Inflammatory macrophage (primary cell): ENCODE data around the gene NRXN3.
"Not testable (repeated sequence)": the region's sequence is repeated elsewhere in the genome, so short reads cannot be mapped to it uniquely, and the experiment has no call there.

ENCODE experiments used
- DNase-seq, 2 donors: peaks; one replicate each; pipeline ENCODE4 v3.0.0-alpha.2; 2020 to 2022

The NRXN3 gene

GRCh38 chr14:78501909-78502308 lies 331.7 kb downstream of the NRXN3 start:
- DNase-seq, result no peak

- DNase-seq, result no peak
These were observed 337.9 kb downstream of the NRXN3 start for GRCh38 chr14:78508023-78508422.

- no peak for DNase-seq
These were observed 339.3 kb downstream of the NRXN3 start for GRCh38 chr14:78509516-78509915.

- no peak for DNase-seq
These were observed 341.8 kb downstream of the NRXN3 start for GRCh38 chr14:78512021-78512420.

GRCh38 chr14:78519863-78520262 lies 349.7 kb downstream of the NRXN3 start:
- peak in 1 of 2 donors; percentile 18 for DNase-seq

- DNase-seq, result no peak
These were observed 354.0 kb downstream of the NRXN3 start for GRCh38 chr14:78524196-78524595.

- no peak for DNase-seq
These were observed 354.6 kb downstream of the NRXN3 start for GRCh38 chr14:78524766-78525165.

GRCh38 chr14:78530078-78530477 lies 359.9 kb downstream of the NRXN3 start:
- peak in 1 of 2 donors; percentile 5 for DNase-seq

GRCh38 chr14:78534141-78534540 lies 364.0 kb downstream of the NRXN3 start:
- no peak for DNase-seq

GRCh38 chr14:78535041-78535440 lies 364.9 kb downstream of the NRXN3 start:
- no peak for DNase-seq

GRCh38 chr14:78541788-78542187 lies 371.6 kb downstream of the NRXN3 start:
- DNase-seq, result not testable (repeated sequence)

GRCh38 chr14:78543433-78543832 lies 373.3 kb downstream of the NRXN3 start:
- DNase-seq, result no peak

GRCh38 chr14:78561074-78561473 lies 390.9 kb downstream of the NRXN3 start:
- no peak for DNase-seq

GRCh38 chr14:78566026-78566858 lies 396.1 kb downstream of the NRXN3 start:
- DNase-seq, result peak; percentile 70 to 76

- DNase-seq, result no peak
These were observed 396.6 kb downstream of the NRXN3 start for GRCh38 chr14:78566859-78567172.

- no peak for DNase-seq
These were observed 397.2 kb downstream of the NRXN3 start for GRCh38 chr14:78567343-78567742.

- not testable (repeated sequence) for DNase-seq
These were observed 403.6 kb downstream of the NRXN3 start for GRCh38 chr14:78573736-78574135.

- DNase-seq, result no peak
These were observed 406.4 kb downstream of the NRXN3 start for GRCh38 chr14:78576437-78577166.

- DNase-seq, result peak in 1 of 2 donors; percentile 17
These were observed 411.1 kb downstream of the NRXN3 start for GRCh38 chr14:78581229-78581628.

GRCh38 chr14:78586681-78587080 lies 416.5 kb downstream of the NRXN3 start:
- no peak for DNase-seq

- DNase-seq, result no peak
These were observed 418.7 kb downstream of the NRXN3 start for GRCh38 chr14:78588906-78589305.

GRCh38 chr14:78592616-78593219 lies 422.5 kb downstream of the NRXN3 start:
- DNase-seq, result no peak

GRCh38 chr14:78593949-78594348 lies 423.8 kb downstream of the NRXN3 start:
- no peak for DNase-seq

- DNase-seq, result no peak
These were observed 425.6 kb downstream of the NRXN3 start for GRCh38 chr14:78595797-78596196.
